Hematopoietic multipotent progenitor cell treated with erythropoietin and hydrocortisone succinate and interleukin-3 and kit ligand, for 8 days (in vitro differentiated cells): ENCODE measurements around the gene SLC25A22.

Source experiments
- DNase-seq: peaks from one replicate; pipeline ENCODE4 v3.0.0-alpha.2; 2015

The SLC25A22 gene

DNA sequence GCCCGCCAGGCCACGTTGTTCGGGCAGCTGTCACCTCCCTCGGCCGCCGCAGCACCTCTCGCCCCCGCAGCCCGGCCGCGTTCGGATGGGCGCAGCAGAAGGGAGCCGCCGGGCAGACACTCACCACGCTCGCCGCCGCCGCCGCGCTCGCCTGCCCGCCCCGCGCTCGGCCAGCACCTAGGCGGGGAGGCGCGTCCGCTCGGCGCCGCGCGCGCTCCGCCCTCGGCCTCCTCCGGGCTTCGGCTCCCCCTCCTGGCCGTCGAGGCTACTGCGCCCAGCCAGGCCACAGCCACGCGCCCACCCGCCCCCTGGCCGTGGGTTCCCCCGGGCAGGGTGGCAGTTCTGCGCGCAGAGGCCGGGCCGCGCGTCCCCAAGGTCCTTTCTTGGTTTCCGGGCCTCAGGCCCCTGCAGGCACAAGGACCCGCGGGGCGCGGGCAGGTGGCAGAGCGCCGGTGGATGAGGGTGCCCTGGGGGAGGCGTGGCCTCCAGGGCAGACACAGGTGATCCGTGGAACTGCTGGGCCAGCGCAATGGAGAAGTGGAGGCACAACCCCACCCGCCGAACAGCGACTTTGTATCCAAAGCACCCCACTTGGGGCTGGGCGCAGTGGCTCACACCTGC is at the start of gene SLC25A22:
Gene SLC25A22 (minus strand): TSS at position 189 of the 621 bp plus-strand sequence. CDS start 3,275 bp downstream, outside the sequence.
- DNase-seq: peak; percentile 77

DNA sequence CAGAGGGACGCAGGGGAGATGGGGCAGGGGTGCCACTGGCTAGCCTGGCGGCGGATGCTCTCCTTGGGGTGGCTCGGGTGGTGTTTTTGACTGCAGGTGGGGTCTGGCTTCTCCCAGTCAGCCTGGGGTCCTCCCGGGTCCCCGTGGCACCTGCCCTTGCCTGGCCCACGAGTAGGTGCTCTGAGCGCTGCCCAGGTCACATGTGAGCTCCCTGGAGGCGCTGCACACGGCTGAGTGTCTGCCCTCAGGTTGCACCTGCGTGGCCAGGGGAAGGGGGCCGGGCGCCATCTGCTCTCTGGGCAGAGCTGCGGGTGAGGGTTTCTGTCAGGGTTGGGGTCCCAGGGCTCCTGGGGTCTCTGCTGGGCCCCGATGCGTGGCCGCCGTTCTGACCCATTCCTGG is 49.8 kb upstream of the SLC25A22 start:
- DNase-seq: no peak

- DNase-seq: no peak
These were observed 48.5 kb upstream of the SLC25A22 start for GRCh38 chr11:846496-847098.

DNA sequence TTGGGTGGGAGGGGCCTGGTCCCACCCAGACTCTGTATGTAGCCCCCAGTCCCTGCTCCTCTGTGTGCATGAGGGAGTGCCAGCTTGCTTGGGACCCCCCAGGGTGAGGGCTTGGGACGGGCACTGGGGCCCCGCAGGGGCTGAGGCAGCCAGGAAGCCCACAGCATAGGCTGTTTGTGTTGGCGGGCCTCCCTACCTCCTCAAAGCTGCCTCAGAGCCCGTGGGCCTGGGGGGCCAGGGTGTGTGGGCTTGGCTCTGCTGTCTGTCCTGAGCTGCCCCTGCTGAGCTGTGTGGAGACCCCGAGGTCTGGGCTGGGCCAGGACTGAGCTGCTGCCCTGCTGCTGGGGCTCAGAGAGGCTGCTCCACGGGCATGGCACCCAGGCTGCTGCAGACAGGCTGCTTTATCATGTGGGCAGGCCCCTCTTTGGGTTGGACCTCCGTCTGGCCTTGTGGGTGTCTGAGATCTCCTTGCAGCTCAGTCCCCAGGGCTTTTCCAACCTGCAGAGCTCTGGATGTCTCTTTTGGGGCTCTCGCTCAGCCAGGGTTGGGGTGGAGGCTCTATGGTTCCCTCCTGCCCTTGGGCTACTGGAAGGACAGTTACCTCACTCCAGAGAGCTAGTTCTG is 47.9 kb upstream of the SLC25A22 start:
- peak; percentile 74 for DNase-seq

- DNase-seq: peak; percentile 93
These were observed 46.9 kb upstream of the SLC25A22 start for GRCh38 chr11:844693-845644.

GRCh38 chr11:843818-844692 is 46.0 kb upstream of the SLC25A22 start:
- DNase-seq: peak; percentile 40

GRCh38 chr11:843086-843734 is 45.1 kb upstream of the SLC25A22 start:
- peak; percentile 8 for DNase-seq

- DNase-seq: peak; percentile 88
These were observed 44.4 kb upstream of the SLC25A22 start, which contains the start of the genes POLR2L and TSPAN4 for GRCh38 chr11:842370-843002. POLR2L (minus strand) TSS chr11:842529; CDS start chr11:842508, 21 bp downstream. TSPAN4 (plus strand) TSS chr11:842852; CDS start chr11:850305, 7,453 bp downstream.

DNA sequence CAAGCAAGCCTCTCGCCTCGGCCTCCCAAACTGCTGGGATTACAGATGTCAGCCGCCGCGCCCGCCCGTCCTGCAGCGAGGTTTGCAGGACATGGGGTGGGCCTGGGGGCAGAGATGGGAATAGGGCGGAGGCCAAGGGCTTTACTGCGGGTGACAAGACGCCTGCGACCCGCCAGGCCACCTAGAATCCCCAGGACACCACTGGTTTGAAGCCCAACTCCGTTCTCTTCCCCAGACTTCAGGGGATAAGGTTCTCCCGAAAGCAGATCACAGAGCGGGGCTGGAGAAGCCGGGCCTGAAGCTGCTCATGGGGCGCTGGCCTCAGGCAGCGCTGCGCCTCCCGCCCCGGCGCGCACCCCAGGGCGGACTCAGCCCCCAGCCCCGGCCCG is 43.9 kb upstream of the SLC25A22 start:
- DNase-seq: peak; percentile 38

DNA sequence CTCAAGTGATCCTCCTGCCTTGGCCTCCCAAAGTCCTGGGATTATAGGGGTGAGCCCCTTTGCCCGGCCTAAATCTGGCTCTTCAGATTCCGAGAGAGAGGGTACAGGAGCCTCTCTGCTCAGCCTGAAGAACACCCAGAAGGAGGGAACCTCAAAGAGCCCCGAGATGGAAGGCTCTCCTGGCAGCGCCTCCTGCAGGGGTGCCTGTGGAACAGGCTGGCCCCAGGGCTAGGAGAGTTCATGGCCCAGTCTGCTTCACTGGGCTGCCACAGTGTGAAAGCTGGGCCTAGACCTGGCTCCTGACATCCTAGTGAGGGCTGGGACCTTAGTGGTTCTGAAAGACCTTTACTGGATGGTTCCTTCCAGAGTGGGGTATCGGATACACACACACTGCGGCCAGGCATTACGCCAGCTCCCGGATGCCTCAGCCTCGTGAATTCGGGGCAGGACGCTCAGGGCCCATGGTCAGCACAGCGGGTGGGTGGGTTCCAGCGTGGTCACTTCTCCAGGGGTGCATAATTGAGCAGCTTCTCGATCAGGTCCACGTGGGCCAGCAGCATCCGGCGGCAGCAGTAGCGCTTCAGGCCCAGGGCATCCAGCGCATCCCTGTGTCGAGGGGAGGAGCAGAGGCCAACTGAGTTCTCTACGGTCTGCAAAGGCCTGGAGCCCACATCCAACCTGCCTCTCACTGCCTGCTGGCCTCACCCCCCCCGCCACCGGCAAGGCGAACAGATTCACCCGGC is 42.0 kb upstream of the SLC25A22 start:
- no peak for DNase-seq

DNA sequence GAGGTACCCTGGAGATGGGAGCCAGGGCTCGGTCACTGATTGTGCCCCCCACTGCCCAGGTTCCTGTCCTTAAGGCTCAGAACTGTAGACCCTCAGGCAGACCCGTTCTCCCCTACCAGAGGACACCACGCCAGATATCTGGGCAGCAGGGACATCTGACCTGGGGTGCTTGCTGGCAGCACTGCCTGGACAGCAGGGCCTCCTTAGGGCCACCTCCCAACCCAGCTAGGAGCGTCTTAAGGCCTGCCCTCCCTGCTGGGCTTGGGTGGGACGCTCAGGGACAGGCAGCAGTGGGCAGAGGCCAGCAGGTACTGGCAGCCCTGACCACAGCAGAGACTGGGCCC is 41.2 kb upstream of the SLC25A22 start:
- DNase-seq: no peak

- no peak for DNase-seq
These were observed 40.6 kb upstream of the SLC25A22 start for GRCh38 chr11:838441-839279.

- no peak for DNase-seq
These were observed 39.9 kb upstream of the SLC25A22 start for GRCh38 chr11:837990-838307.

DNA sequence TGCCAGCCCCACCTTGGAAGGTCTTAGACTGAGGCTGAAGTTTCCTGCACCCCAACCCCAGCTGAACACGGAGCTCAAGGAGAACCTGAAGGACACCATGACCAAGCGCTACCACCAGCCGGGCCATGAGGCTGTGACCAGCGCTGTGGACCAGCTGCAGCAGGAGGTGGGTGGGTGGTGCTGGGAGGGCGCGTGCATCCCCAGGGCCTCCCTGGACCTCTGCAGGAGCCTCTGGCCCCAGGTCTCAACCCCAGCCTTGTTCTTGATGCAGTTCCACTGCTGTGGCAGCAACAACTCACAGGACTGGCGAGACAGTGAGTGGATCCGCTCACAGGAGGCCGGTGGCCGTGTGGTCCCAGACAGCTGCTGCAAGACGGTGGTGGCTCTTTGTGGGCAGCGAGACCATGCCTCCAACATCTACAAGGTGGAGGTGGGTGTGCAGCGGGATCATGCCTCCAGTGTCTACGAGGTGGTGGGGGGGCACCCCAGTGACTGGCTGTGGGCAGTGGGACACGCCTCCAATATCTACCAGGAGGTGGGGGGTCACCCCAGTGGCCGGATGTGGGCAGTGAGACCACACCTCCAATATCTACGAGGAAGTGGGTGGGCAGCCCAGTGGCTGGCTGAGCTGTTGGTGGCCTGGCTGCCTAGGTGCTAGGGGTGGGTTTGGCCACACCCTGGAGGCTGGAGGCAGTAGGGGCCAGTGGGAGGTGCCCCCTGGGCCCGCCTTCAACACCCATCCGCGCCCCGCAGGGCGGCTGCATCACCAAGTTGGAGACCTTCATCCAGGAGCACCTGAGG is 39.3 kb upstream of the SLC25A22 start:
- DNase-seq: peak; percentile 61

- DNase-seq: no peak
These were observed 38.6 kb upstream of the SLC25A22 start for GRCh38 chr11:836700-837099.

- no peak for DNase-seq
These were observed 38.2 kb upstream of the SLC25A22 start for GRCh38 chr11:836274-836673.

DNA sequence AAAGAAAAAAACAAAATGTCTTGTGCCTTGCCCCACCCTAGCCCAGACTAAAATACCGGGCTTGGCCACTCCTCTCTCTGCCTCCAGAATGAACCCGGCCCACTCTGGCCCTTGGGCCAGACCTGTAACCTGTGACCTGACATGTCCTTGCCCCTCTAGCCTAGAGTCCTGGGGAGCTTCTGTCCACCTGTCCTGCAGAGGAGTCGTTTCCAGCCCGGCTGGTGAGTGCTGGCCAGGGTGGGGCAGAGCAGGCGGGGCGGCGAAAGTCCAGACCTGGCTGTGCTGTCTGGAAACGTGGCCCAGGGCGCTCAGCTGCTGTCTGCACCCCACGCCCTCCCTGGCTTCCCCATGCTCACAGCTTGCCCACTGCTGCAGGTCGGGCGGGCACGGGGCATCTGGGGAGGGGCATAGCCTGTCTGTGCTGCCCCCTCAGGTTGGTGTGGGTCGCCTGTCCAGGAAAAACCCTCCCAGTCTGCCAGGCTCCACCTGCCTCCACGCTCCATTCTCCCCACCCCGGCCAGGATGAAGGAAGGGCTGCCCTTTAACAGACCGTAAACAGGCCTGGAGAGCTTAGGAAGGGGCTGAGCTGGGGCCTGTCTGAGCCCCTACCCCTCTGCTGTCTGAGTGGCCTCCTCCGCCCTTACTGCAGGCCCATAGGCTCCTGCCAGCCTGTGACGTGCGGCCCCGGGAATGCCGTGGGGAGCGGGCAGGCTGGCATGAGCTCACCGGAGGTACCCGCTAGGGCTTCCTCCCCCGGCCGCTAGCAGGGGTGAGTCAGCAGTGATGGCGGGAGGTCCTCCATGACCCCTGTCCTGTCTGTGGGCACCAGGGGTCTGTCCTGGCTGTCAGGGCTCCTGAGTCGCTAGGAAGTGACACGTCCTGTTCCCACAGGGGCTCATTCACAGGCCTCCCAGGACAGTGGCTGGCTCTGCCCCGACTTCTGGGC is 36.6 kb upstream of the SLC25A22 start:
- no peak for DNase-seq
